CD4-positive, alpha-beta T cell treated with Interleukin-4 for 1 hour (primary cell): ENCODE measurements around the gene TK2.
"Not testable (repeated sequence)": the region's sequence is repeated elsewhere in the genome, so short reads cannot be mapped to it uniquely, and the experiment has no call there.

Source experiments
- DNase-seq, 2 donors: peaks; one replicate each; pipeline ENCODE4 v3.0.0-alpha.2; 2020 to 2022

Gene TK2

DNA sequence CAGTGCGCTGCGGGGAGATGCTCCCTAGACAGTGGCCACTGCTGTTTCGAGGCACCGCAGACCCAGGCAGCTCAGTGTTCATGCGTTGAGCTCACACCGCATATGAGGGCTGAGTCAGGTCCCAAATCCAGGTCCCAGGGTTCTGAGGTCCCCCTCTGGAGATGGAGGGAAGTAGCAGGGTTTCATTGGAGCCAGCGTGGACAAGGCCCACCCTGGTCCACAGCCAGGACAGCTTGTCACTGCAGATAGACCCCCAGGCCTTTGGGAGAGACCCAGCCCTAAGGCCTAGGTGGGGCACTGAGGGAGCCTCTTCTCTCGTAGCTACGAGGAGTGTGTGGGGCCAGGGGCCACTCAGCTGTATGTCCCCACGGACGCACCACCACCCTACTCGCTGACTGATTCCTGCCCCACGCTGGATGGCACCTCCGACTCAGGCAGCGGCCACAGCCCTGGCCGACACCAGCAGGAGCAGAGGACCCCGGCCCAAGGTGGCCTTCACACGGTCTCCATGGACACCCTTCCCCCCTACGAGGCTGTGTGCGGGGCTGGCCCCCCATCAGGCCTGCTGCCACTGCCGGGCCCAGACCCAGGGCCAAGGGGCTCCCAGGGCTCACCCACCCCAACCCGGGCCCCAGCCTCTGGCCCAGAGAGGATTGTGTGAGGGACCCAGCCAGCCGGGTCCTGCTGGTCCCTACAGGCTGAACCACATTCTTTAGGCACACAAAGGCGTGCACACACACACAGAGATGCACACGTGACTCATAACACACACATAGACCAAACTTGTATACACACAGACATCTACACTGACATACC is 69.4 kb downstream of the TK2 start:
- peak in 1 of 2 donors; percentile 8 for DNase-seq

DNA sequence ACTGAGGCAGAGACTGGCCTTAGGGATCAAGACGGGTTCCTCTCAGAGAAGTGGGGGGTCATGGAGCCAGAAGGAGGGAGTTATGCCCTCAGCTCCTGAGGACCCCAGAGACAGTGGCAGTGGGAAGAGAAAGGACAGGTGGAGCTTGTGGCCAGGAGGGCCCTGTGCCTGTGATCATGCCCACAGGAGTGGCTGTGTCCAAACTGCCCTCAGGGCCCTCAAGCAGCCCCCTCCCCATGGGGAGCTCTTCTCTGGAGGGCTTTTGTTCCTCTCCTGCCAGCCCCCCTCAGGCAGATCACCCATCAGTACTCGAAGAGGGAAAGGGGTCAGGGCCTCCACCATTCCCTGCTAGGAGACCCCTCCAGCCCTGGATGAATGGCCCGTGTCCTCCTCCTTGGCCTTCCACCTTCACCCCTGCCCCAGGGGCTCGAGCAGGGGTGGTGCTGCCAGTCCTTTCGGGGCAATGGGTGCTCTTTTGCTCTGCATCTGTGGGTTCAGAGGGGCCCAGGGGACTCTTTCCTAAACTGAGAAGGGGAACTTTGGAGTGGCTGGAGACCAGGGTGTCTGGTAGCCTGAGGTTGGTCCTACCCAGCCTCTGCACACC is 70.2 kb downstream of the TK2 start:
- peak in 1 of 2 donors; percentile 3 for DNase-seq

DNA sequence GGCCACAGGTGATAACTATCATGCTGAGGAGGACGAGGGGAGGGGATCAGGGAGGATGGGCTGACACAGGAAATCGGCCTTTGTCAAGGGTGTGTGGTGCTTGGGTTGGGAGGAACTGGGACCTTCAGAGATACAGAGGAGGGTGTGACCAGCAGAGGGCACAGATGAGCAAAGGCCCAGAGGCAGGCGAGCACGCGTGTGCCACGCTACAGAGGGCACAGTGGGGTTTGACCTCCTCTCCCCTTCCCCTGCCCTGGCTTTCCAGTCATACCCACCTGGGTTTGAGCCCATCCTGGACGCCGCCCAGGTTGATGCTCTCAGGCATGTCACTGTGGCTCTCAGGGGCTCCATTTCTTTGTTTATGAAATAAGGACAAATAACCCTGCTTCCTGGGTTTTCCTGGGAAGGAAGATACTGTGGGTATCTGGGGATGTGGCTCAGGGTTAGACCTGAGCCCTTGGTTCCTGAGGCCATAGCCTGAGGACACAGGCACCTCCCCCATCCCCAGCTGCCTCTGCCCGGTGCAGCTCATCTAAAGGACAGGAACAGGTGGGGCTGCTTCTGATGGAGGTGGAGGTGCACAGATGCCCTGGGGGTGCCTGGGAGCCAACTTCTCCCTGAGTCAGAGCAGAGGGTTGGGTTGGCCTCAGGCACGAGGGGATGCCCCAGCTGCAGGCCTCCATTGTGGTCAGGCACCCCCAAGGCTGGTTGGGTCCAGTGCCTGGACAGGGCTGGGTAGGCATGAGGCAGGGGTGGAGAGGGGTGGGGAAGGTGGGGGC is 71.0 kb downstream of the TK2 start:
- peak; percentile 82 to 85 for DNase-seq

- DNase-seq = peak in 1 of 2 donors; percentile 8
These were observed 72.8 kb downstream of the TK2 start for GRCh38 chr16:66477028-66477515.

DNA sequence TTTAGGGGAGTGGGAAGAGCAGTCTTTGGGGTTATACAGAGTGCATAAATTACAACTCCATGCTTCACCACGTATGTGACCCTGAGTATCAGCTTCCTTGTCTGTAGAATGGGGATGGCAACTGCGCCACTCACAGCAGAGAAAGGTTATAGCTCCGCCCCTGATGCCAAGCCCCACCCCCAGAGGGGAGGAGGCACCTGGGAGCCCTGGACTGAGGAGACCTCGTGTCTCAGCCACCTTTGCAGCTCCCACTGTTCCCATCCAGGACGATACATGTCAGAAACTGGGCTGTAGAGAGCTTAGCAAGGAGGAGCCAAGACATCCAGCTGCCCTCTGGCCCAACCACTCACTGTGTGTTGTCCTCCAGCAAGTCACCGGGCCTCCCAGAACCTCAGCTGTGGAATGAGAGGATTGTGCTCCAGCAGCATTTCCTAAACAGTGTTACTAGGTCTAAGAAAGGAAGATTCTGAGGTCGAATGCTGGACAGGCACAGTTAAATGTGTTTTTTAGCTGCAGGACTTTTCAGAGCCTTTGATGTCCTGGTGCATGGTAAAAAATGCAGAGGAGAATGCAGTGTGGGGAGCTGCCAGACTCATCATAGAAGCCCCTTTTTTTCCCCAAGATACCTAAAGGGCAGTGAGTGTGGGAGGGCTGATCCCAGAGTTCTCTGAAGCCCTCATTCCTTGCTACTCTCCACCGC is 73.4 kb downstream of the TK2 start:
- peak; percentile 32 to 51 for DNase-seq

DNA sequence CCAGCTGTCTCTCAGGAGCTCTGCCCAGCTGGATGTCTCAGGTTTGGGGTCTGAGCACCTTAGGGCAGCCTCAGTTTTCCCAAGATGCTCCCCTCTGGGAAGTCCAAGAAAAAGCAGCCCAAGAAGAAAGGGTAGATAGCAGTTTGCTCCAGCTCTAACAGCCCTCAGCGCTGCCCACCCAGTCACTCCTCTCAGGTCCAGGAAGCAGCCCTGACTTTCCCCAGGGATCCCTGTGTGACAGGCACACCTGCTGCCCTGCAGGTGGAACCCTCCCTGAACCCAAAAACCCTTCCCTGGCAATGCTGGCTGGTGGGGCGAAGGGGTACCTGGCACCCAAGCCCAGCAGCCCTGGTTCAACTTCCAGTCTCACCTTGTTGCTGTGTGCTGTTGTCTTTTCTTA is 74.7 kb downstream of the TK2 start:
- DNase-seq = no peak

DNA sequence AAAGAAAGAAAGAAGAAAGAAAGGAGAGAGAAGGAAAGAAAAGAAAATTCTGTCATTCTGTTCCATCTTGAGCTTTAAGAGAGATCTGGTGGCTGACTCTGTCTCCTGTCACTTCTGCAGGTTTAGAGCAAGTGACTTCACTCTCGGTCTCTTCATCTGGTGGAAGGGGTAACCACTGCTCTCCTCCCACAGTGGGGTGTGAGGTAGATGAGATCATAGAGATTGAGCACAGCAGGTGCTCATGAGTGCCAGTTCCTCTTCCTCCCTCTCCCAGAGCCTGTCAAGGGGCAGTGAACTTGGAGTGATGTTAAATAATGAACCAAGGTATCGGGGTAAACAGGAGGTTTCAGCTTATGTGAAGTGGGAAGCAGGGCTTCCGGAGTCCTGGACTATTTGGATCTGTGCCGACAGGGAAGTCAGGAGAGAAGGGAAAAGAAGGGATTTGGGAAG is 75.1 kb downstream of the TK2 start:
- peak; percentile 70 for DNase-seq

- no peak for DNase-seq
These were observed 76.0 kb downstream of the TK2 start for GRCh38 chr16:66473654-66474519.

GRCh38 chr16:66473051-66473571 is 76.8 kb downstream of the TK2 start:
- DNase-seq = no peak

- no peak for DNase-seq
These were observed 78.1 kb downstream of the TK2 start for GRCh38 chr16:66471716-66472393.

GRCh38 chr16:66471264-66471663 is 78.7 kb downstream of the TK2 start:
- DNase-seq = no peak

DNA sequence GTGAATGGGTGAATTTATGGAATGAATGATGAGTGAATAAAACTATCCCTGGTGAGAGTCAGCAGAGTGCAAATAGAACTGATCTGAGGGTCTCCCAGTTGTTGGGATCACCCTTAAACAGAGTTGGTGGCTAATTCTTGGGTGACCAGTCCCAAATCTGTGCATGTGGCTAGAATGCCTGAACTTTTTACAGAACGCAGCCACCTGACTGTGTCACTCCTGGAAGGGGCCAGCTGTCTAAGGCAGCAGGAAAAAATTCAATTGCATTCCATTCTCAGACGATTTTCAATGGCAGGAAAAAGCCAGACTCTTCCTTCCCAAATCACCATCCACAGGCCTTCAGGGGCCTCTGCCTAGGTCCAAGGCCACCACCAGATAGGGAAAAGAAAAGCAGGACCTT is 79.4 kb downstream of the TK2 start:
- DNase-seq = no peak

GRCh38 chr16:66469947-66470546 is 79.9 kb downstream of the TK2 start:
- no peak for DNase-seq

DNA sequence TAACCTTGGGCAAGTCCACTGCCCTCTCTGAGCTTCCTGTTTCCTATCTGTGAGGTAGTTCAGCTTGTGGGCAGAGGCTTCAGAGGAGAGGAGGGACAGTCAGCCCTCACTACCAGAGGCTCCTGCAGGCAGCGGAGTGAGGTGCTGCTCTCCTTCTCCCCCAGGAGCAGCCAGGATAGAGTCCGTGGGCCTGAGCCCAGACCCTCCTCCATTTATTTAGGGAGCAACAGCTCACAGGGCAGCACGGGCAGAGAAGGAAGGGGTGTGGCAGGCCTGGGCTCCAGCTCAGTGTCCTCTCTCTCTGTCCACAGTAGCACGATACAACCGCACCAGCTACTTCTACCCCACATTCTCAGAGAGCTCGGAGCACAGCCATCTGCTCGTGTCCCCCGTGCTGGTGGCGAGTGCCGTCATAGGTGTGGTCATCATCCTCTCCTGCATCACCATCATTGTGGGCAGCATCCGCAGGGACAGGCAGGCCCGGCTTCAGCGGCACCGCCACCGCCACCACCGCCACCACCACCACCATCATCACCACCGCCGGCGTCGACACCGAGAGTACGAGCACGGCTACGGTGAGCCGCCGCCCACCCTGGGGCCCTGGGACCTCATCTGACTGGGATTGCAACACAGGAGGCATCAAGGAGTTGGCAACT is 80.5 kb downstream of the TK2 start:
- DNase-seq = no peak

GRCh38 chr16:66468321-66468965 is 81.5 kb downstream of the TK2 start:
- DNase-seq = no peak

DNA sequence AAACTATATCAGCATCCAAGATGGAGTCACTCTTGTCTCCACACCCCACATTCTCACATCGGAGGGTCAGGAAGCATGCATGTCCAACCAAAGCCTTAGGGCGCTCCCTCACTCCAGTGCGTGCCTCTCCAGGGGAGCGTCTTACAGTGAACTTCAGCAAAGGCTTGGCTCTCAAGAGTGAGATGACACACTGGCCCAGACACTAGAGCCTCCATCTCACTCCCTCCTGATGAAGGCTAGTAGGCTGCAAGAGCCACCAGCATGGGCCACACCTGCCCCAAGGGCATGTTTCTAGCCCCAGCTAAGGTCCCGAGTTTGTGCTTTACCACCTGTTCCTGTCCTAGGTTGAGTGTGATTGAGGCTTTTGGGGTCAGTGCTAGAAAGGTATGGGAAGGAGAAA is 82.3 kb downstream of the TK2 start:
- DNase-seq = no peak

- not testable (repeated sequence) for DNase-seq
These were observed 83.3 kb downstream of the TK2 start for GRCh38 chr16:66466636-66467035.

DNA sequence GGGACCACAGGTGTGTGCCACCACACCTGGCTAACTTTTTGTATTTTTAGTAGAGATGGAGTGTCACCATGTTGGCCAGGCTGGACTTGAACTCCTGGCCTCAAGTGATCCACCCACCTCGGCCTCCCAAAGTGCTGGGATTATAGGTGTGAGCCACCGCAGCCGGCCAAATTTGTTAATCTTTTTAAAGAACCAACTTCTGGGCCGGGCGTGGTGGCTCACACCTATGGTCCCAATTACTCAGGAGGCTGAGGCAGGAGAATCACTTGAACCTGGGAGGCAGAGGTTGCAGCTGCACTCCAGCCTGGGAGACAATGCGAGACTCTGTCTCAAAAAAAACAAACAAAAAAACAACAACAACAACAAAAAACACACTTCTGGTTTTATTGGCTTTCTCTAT is 84.0 kb downstream of the TK2 start:
- not testable (repeated sequence) for DNase-seq

DNA sequence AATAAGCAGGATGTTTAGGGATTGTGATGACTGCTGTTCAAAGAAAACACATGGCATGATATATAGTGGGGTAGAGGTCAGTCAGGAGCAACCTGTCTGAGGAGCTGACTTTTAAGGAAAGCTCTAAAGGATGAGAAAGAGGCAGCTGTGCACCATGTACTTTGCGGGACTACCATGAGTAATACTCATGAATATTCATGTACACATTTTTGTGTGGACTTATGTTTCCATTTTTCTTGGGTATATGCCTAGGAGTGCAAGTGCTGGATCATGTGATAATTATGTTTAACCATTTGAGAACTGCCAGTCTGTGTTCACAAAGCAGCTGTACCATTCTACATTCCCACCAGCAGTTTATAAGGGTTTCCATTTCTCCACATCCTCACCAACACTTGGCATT is 87.0 kb downstream of the TK2 start:
- no peak for DNase-seq
